A549 (cell line): ENCODE results near the gene ZNF90.

Experiments
- CBX2 ChIP-seq: fragments of 200-600 bp; sonication (generic); IDR thresholded peaks from 2 replicates; pipeline ENCODE4 v1.6.1; 2016; ENCODE audit warnings: low read depth, mild to moderate bottlenecking, borderline replicate concordance
- CHD4 ChIP-seq: fragments of 200-600 bp; sonication (generic); IDR thresholded peaks from 2 replicates; pipeline ENCODE4 v1.6.1; 2016; ENCODE audit warnings: antibody characterized with exemption, mild to moderate bottlenecking, borderline replicate concordance
- CTCF ChIP-seq: fragments of >200 bp; sonication (Bioruptor Twin); formaldehyde crosslinking; IDR thresholded peaks from 3 replicates; pipeline ENCODE4 v1.5.1; 2016
- MAFK ChIP-seq: fragments of 450-650 bp; IDR thresholded peaks from 2 replicates; pipeline ENCODE4 v1.6.1; 2014; ENCODE audit not compliant: partially characterized antibody
- PHF8 ChIP-seq: fragments of 200-600 bp; sonication (generic); IDR thresholded peaks from 2 replicates; pipeline ENCODE4 v1.6.1; 2016; ENCODE audit warnings: low read depth, mild to moderate bottlenecking, antibody characterized with exemption, moderate library complexity, borderline replicate concordance
- RAD21 ChIP-seq, 2 experiments: fragments of >200 bp in 1 of 2; sonication (Bioruptor Twin) in 1 of 2; formaldehyde crosslinking in 1 of 2; IDR thresholded peaks in 1 of 2; conservative IDR thresholded peaks in 1 of 2; 2 replicates in 1 of 2; 3 replicates in 1 of 2; pipeline ENCODE4 v1.6.1; 2012 to 2018; ENCODE audit warnings: inconsistent platforms in 1 of 2

GRCh38 chr19:20039203-20039723 lies 38.5 kb upstream of the ZNF90 start, which contains the start of gene ZNF682:
- TF ChIP-seq RAD21 (conservative IDR thresholded peaks at IDR 0.05 in 1 of 2, IDR thresholded peaks at IDR 0.05 in 1 of 2) = no peak
- TF ChIP-seq CBX2 = no peak
- no peak for TF ChIP-seq PHF8
- TF ChIP-seq CTCF = no peak
- no peak for TF ChIP-seq CHD4
- no peak for TF ChIP-seq MAFK
